HG02588 (cell line): ENCODE results near the gene CLEC4F.

ENCODE experiments used
- ATAC-seq: cut with Tn5 transposase; IDR thresholded peaks from one replicate; pipeline ENCODE4 v1.9.1; 2021; ENCODE audit warnings: mild to moderate bottlenecking, moderate library complexity; ENCODE audit not compliant: unreplicated experiment

CLEC4F gene

DNA sequence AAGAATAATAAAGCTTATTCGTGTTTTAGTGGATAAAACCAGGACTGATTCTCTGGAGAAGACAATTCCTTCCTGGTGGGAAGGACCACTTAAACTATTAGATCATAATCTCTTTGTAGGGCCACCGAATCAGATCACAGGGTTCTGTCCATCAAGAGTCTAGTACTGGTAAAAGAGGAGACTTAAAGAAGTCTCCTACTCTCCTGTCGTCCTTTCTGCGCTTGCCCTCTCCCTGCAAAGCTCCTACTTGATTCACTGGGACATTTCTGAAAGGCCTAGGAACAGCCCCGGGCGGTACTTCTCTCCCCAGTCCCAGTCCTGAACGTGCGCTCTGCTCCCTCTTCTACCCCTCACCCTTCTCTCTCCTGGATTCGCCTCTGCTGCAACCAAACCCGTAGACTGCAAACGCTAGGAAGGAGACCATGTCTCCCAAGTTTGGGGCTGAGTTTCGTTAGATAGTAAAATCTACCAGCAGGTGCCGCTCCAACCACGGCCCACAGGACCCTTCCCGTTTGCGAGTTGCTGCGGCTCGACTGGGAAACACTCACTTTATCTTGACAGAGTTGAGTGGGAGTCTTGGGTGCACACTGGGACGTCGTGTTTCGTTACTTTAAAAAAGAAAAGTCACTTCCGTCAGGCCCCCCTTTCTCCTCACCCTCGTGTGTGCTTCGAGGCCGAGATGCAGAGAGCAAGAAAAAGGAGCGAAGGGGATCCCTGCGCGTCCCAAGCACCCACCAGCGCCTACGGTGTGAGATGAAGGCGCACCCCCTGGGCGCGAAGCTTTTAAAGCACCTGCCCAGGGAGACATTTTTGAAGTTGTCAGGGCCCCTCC, 30.9 kb downstream of the CLEC4F start:
- ATAC-seq: no peak

DNA sequence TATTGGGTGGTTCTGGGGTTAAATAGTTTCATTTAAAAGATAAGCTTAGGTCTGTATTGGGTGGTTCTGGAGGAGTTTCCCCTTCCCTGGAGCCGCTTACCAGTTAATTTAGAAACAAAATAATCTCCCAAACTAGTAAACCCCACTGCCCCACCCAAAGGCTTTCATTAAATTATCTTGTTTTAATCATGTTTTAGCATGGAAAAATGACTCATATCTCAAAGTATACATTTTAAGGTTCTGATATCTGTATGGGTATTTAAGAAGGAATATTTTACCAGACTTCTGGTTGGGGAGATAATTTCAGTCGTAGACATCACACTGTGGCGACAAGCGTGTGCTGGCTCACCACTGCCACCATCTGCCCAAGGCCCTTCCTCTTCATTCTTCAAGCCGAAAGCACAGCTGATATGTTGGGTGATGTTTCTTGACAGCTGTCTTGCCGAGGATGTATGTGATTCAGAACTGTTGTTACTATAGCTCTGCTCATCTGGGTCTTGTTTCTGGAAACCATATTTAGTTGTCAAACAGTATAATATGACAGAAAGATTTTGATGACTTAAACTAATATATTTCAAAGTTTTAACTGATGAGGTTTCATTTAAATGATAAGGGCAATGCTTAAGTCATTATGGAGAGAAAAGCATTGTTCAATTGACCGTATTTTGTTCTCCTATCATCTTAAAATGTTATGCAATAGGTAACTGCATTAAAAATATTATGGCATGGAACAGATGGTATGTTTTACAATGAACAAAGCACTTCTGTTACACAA, 35.1 kb downstream of the CLEC4F start:
- no peak for ATAC-seq

DNA sequence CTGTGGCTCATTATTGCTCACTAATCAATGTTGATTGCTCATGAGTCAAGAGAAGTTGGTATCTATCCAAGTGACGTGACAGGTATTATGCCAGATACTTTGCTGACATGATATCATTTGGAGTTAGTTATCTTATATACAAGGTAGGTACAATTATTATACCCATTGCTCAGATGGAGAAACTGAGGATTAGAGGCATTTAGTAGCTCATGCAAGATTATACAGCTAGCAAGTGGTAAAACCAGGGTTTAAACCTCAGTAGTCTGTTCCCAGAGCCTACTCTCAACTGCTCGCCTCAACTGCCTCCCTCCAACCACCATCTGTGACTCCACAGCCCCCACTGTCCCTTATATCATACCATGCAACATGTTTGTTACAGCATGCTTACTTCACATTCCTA, 36.1 kb downstream of the CLEC4F start:
- ATAC-seq: no peak

DNA sequence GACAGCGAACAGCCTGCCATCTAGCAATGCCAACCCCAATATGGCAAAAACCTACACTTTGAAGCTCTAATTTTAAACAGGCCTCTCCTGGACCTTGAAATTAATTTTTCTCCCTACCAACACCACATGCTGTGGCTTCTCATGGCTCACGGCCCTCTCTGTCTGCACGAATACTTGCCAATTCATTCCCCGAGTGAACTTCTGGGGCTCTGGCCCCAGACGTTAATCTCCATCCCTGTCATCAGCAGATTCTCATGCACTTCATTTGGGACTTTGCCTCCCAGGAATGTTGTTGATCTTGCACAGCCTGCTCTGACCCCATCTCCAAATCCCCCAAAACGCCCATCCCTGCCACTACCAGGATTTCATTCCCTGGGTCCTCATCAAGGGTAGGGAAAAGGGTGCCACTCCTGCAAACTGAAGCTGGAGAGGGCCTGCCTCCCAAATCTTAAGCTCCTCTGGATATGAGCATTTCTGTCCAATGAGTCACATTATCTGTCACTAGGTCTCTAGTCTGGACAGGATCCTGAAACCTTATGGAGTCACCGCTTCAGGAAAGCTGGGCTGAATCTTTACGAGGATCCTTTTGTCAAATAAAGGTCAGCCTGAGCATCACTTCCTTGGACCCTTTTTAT, 40.4 kb downstream of the CLEC4F start:
- ATAC-seq: no peak

DNA sequence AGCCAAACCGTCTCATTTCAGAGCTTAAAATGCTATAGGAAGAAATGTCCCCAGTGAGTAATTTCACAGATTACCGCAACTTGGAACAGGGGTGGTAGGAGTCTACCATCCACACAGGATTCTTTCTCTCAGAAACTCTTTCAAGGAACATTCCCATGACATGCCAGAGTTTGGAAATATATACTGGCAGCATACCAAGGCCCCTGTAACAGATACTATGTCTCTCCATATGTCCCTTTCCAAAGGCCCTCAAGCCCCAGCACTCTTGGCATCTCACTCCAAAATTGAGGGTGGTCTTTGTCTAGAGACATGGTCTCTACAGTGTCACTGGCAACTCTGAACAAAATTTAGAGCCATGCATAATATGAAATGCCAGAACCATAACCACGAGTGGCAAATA, 40.9 kb downstream of the CLEC4F start:
- ATAC-seq: no peak

DNA sequence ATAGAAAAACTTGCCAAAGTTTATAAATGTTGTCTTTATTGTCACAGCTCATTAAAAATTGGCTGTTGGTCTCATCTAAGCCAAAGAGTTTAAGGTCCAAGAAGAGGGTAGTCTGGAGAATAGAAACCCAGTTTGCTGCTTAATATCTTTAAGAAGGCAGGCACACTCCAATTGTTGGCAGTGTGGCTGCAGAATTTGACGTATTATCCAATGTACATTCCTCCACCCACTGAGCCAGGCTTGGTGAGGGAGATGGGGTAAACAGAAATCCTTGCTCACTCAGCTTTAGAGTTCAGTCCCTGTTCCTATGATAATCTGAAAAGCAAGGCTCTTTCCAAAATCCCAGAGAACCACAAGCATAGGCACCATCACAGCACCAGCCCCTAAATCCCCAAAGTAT, 41.7 kb downstream of the CLEC4F start:
- no peak for ATAC-seq

DNA sequence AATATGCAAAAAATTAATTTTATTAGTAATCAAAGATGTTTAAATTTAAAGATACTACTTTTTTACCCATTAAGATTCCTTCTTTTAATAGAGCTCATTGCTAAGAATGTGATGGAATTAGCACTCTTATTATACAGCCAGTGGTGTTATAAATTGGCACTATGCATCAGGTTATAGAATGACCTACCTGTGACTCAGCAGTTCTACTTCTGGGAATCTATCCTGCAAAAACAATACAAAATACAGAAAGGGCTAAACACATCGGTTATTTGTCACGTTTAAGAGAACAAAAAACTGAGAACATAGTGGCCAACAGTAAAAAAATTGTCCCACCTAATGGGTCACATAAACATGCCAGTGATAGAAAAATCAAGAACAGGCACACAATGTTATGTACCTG, 42.9 kb downstream of the CLEC4F start:
- ATAC-seq: no peak

DNA sequence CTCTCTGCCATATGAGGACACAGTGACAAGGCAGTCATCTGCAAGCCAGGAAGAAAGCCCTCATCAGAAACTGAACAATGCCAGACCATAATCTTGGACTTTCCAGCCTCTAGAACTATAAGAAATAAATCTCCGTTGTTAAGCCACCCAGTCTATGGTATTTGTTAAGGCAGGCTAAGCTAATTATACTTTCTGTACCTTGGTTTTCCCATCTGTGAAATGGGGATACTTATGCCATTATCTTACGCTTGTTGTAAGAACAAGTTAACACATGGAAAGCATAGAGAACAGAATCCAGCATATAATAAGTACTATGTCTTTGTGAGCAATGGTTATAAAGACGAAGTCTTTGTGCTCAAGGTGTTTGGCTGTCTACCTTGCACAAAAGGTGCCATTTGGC, 44.1 kb downstream of the CLEC4F start:
- ATAC-seq: no peak

DNA sequence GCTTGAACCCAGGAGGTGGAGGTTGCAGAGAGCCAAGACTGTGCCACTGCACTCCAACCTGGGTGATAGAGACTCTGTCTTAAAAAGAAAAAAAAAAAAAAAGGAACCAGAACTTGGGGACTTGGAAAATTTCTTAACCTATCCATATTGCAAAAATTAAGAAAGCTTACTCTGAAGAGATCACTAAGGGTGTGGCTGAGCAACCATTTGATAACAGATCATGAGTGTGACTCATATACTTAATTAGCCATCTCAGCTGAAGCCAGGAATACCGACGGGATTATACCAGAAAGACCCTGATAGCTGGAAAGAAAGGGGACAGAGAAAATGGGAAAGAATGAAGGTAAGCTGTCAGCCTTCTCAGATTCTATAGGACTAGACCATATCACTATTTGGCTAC, 45.3 kb downstream of the CLEC4F start:
- ATAC-seq: no peak

DNA sequence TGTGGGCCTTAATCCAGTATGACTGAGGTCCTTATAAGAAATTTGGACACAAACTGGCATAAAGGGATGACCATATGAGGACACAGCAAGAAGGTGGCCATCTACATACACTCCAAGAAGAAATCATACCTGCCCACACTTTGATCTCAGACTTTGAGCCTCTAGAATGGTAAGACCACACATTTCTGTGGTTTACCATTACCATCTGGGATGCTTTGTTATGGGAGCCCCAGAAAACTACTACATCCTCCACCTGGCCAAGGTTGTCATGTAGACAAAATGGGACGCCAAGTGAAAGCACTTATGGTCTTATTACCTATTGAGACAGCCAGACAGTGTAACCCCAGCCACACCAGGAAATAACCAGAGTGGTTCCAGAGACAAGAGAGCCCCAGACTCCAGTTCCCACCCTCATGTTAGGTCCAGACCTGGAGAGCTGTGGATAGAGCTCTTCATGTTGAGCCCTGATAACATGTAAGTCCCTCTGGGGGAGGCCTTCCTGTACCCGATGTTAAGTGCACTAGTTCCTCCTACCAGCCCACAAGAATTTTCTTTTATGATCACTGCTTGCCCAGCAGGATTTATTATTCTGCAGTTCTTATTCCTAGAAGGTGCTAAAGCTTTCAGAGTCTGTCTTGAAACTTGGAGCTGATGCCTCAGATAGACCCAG, 47.8 kb downstream of the CLEC4F start:
- no peak for ATAC-seq

DNA sequence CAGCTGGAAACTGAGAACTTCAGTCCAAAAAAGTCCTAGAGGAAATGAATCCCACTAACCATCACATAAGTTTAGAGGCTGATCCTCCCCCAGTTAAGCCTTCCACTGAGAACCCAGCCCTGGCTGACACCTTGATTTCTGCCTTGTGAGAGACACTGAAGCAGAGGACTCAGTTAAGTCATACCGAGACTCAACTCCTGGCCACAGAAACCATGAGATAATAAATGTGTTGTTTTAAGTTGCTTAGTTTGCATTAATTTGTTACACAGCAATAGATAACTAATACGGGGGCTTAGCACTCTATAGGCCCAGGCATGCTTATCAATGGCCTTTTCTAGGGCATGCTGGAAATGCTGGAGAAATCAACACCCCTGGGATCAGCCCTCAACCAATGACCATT, 49.0 kb downstream of the CLEC4F start:
- ATAC-seq: peak; percentile 66

DNA sequence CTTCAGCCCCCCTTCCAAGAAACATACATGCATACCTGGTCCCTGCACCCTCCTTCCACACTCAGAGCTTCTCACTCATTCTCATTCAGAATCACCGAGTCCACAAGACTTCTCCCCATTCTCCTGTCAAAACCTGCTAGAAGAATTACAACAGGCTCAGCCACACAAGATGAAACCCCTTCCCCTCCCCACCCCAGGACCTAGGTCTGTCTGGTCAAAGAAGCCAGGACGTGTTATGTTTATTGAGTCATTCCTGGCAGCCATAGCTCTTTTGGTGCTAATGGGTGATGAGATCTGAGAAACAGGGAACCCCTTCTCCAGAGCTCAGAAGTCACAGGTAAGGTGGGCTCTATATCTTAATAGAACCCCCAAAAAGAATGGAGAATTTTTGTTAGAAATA, 50.9 kb downstream of the CLEC4F start:
- no peak for ATAC-seq

DNA sequence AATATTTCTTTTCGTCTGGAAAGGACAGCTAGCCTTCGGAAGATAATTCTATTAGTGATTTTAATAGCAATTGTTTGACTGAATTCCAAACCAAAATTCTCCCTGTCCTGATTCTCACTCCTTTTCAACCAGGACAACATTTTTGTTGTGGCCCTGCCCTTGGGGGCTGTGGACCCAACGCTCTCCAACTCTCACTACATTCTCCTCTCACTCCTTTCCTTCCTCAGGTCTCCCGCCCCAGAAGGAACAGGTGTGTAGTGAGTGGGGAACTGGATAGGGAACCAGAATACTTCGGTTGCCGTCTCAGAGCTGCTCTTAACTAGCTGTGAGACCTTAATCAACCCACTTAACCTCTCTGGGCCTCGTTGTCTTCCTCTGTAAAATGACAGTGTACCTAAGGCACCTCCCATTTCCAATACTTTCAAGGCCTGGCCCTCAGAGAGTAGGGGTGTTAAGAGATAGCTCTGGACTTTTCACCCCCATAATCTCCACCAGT, 51.8 kb downstream of the CLEC4F start:
- ATAC-seq: no peak

DNA sequence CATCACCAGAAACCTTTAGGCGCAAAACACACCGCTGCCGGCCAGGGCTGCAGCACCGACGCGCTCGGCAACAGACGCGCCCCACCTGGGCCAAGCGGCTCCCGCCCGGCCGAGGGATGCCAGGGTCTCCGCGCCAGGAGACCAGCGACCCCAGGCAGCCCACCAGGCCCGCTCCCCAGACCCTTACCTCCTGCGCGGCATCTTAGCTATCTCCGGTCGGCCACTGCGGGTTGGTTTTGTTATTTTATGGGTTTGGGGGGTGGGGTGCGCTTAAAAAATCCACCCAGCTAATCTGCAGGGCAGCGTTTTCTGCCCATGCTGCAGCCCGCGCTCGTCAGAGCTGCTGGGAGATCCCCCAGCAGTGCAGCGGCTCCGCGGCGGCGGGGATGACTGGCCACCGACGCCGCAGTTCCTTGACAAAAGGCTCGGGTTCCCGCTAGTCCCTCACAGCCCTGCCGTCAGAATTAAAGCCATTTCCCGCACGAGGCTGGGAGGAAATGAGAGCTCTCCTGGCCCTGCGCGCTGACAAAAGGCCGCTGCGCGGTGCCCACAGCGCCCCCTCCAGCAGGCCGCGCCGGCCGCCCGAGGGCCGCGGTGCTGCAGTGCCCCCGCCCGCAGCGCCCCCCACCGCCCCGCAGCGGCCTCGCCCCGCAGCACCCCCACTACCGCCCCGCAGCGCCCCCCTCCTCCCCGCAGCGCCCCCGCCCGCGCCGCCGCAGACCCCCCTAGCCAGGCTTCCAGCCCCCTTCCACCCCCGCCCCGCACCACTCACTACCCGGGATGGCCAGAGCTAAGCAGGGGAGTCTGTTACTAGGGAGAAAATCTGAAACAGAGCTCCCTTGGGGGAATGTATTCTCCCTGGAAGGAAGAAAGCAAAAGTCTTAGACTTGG, 52.5 kb downstream of the CLEC4F start, which contains the start of gene ADD2:
ADD2 (minus strand) TSS at position 502 of the 891 bp plus-strand sequence. CDS start 61,792 bp downstream, outside the sequence.
- no peak for ATAC-seq

DNA sequence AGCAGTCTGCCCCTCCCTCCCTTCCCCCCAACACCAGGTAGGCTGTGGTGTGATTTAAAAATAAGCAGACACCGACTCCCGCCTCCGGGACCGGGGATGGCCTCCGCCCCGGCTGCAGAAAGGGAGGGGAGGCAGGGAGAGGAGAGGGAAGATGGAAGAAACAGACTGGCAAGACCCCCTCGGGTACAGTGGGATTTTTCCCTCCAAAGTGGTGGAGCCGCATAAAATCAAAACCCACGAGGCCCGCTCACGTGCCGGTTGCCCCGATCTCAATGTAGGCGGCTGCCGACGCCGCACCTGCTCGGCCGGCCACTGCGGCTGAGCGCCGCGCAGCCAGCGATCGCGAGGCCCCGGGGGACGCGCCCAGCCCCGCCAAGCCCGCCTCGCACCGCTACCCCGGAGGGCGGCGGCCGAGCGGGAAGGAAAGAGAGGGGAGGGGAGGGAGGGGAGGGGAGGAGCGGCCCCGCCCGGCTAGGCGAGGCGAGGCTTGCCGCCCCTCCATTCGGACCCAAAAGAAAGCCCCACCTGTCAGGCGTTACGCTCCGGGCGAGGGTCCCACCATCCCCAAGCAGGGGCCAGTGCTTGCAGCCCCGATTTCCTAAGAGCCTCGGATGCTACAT, 53.2 kb downstream of the CLEC4F start:
- no peak for ATAC-seq

DNA sequence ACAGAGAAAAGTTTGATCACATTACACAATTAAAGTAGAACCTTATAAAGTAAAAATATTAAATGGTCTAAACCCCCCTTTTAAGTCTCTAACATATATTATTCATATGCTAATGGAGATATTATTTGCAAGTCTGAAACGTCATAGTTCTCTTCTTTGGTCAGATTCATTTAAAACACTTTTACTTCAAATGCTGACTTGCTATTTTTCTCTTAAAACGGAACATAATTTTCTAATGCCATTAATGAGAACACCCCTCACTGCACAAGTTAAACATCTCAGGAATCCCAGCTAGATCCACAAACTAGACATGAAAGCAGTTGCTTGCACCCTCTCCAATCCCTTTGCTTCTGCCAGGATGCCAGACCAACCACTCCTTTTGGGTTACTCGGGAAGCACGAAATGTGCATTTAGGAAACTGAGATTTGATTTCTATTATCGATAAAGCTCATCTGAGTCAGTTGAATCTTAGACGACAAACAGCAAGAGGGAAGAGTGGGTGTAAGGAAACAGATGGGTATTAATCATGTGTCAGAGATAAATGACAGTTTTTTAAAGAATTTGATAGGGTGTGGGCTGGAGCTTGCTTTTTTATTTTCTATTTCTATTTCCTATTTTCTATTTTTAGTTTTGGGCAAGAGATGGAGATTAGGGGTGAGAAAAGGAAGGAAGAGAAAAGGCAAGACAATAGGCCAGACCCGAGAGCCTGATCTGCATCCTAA, 53.9 kb downstream of the CLEC4F start:
- ATAC-seq: no peak

DNA sequence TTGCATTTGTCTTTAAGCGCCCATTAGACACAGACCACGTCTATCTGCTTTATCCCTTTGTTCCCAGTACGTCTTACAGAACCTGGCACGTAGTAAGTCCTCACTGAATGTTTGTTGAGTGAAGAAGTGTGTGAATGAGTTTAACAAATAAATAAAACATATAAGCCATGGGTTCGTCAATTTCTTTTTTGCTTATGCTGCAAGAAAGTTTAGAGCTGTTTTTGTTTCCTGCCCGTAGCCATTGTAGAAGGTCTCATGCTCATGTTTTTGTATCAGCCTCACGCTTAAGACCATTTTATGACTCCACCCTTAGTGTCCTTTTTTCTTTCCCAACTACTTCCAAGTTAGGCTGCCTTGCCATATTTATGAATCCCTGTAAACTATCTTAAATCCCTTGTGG, 54.9 kb downstream of the CLEC4F start:
- no peak for ATAC-seq

DNA sequence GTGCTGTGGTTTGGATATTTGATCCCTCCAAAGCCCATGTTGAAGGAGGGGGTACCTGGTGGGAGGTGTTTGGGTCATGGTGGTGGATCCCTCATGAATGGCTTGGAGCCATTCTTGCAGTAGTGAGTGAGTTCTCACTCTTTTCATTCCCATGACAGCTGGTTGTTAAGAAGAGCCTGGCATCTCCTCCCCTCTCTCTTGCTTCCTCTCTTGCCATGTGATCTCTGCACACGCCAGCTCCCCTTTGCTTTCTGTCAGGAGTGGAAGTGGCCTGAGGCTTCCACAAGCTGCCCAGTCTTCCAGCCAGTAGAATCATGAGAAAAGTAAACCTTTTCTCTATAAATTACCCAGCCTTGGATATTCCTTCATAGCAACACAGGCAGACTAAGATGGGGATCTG, 61.0 kb downstream of the CLEC4F start:
- no peak for ATAC-seq
